Activated T-helper 2 cell treated with anti-CD3 and anti-CD28 coated beads, Interferon-gamma antibody, Interleukin-2, Interleukin-4, amounts not matched to agents 10 μg/mL and 5 μg/mL and 100 μg/mL, durations not matched to agents 14 hours and 24 hours and 36 hours (primary cell): ENCODE measurements around the gene CHD2. TPM values are rescaled to one million over a fixed set of nuclear protein-coding genes. Genes with fewer than 3 reads are reported as not detected.

Source experiments
- DNase-seq: peaks from one replicate; pipeline ENCODE4 v3.0.0; 2021; ENCODE audit warnings: low spot score
- H3K27ac Mint-ChIP-seq: one replicate; pipeline ENCODE4 v1.8.0; 2021; ENCODE audit warnings: mixed read lengths
- H3K27me3 Mint-ChIP-seq: one replicate; pipeline ENCODE4 v1.8.0; 2021; ENCODE audit warnings: low read depth, mixed read lengths
- H3K36me3 Mint-ChIP-seq: one replicate; pipeline ENCODE4 v1.8.0; 2021; ENCODE audit warnings: low read depth, mixed read lengths
- H3K4me1 Mint-ChIP-seq: one replicate; pipeline ENCODE4 v1.8.0; 2021; ENCODE audit warnings: low read depth, mixed read lengths
- H3K4me3 Mint-ChIP-seq: one replicate; pipeline ENCODE4 v1.8.0; 2021; ENCODE audit warnings: low read depth, mild to moderate bottlenecking, moderate library complexity, mixed read lengths
- H3K9me3 Mint-ChIP-seq: one replicate; pipeline ENCODE4 v1.8.0; 2021; ENCODE audit warnings: mixed read lengths
- intact Hi-C: fragments of 100-400 bp; cut with micrococcal nuclease; formaldehyde crosslinking; loops from one replicate; pipeline ENCODE4 v1.15.1; 2023
- total RNA-seq: library from RNA; stranded (reverse); gene quantifications from 2 replicates; pipeline ENCODE4 v1.2.3, GENCODE V29; 2022

The CHD2 gene
- total RNA-seq, 1 donor from 2014 or later: 111 TPM

GRCh38 chr15:93063796-93064690 lies 163.9 kb downstream of the CHD2 start:
- Mint-ChIP-seq H3K36me3 (no peaks in the 10 kb centered on the region), H3K27ac (no peak overlapping the region), H3K4me3 (no peak overlapping the region), H3K4me1 (peaks cover 5% of the 10 kb centered on the region), H3K27me3 (peaks cover 13% of the 10 kb centered on the region), H3K9me3 (no peaks in the 10 kb centered on the region)
- no peak for DNase-seq
- intact Hi-C loops: no loop called here

GRCh38 chr15:93065641-93066045 lies 165.5 kb downstream of the CHD2 start:
- Mint-ChIP-seq H3K36me3 (no peaks in the 10 kb centered on the region), H3K9me3 (no peaks in the 10 kb centered on the region), H3K4me1 (peaks cover 5% of the 10 kb centered on the region), H3K4me3 (no peak overlapping the region), H3K27me3 (peaks cover 19% of the 10 kb centered on the region), H3K27ac (no peak overlapping the region)
- no peak for DNase-seq
- intact Hi-C loops: no loop called here

- H3K4me3 Mint-ChIP-seq: no peak overlapping the region
- H3K9me3 Mint-ChIP-seq: no peaks in the 10 kb centered on the region
- H3K4me1 Mint-ChIP-seq: peaks cover 5% of the 10 kb centered on the region
- no peak for DNase-seq
- intact Hi-C loops: no loop called here
- no peak overlapping the region for H3K27ac Mint-ChIP-seq
- H3K36me3 Mint-ChIP-seq: no peaks in the 10 kb centered on the region
- H3K27me3 Mint-ChIP-seq: peaks cover 25% of the 10 kb centered on the region
Measured at GRCh38 chr15:93066224-93066681, 166.1 kb downstream of the CHD2 start.

- H3K36me3 Mint-ChIP-seq: no peaks in the 10 kb centered on the region
- intact Hi-C loops: no loop called here
- no peak for DNase-seq
- H3K9me3 Mint-ChIP-seq: no peaks in the 10 kb centered on the region
- H3K27me3 Mint-ChIP-seq: peaks cover 33% of the 10 kb centered on the region
- H3K27ac Mint-ChIP-seq: no peak overlapping the region
- no peak overlapping the region for H3K4me3 Mint-ChIP-seq
- peaks cover 4% of the 10 kb centered on the region for H3K4me1 Mint-ChIP-seq
Measured at GRCh38 chr15:93066834-93067648, 166.9 kb downstream of the CHD2 start.

- Mint-ChIP-seq H3K4me1 (peaks cover 6% of the 10 kb centered on the region), H3K27me3 (peaks cover 34% of the 10 kb centered on the region), H3K36me3 (no peaks in the 10 kb centered on the region), H3K4me3 (no peak overlapping the region), H3K9me3 (no peaks in the 10 kb centered on the region), H3K27ac (no peak overlapping the region)
- DNase-seq: no peak
- intact Hi-C loops: no loop called here
Measured at GRCh38 chr15:93067649-93068085, 167.5 kb downstream of the CHD2 start.

GRCh38 chr15:93068581-93069199 lies 168.6 kb downstream of the CHD2 start:
- H3K4me1 Mint-ChIP-seq: peaks cover 8% of the 10 kb centered on the region
- no peak overlapping the region for H3K4me3 Mint-ChIP-seq
- H3K9me3 Mint-ChIP-seq: no peaks in the 10 kb centered on the region
- H3K27ac Mint-ChIP-seq: no peak overlapping the region
- intact Hi-C loops: no loop called here
- DNase-seq: no peak
- no peaks in the 10 kb centered on the region for H3K36me3 Mint-ChIP-seq
- peaks cover 36% of the 10 kb centered on the region for H3K27me3 Mint-ChIP-seq

GRCh38 chr15:93070132-93070531 lies 170.0 kb downstream of the CHD2 start:
- peaks cover 49% of the 10 kb centered on the region for H3K27me3 Mint-ChIP-seq
- no peak overlapping the region for H3K27ac Mint-ChIP-seq
- DNase-seq: no peak
- peaks cover 8% of the 10 kb centered on the region for H3K4me1 Mint-ChIP-seq
- H3K9me3 Mint-ChIP-seq: no peaks in the 10 kb centered on the region
- intact Hi-C loops: no loop called here
- no peak overlapping the region for H3K4me3 Mint-ChIP-seq
- no peaks in the 10 kb centered on the region for H3K36me3 Mint-ChIP-seq

- Mint-ChIP-seq H3K9me3 (no peaks in the 10 kb centered on the region), H3K27me3 (peaks cover 54% of the 10 kb centered on the region)
- intact Hi-C loops: no loop called here
Measured at GRCh38 chr15:93070551-93071296, 170.6 kb downstream of the CHD2 start.

GRCh38 chr15:93071469-93071936 lies 171.4 kb downstream of the CHD2 start:
- H3K27ac Mint-ChIP-seq: no peak overlapping the region
- H3K4me3 Mint-ChIP-seq: no peak overlapping the region
- DNase-seq: no peak
- H3K36me3 Mint-ChIP-seq: no peaks in the 10 kb centered on the region
- H3K27me3 Mint-ChIP-seq: peaks cover 61% of the 10 kb centered on the region
- intact Hi-C loops: no loop called here
- H3K9me3 Mint-ChIP-seq: no peaks in the 10 kb centered on the region
- peaks cover 8% of the 10 kb centered on the region for H3K4me1 Mint-ChIP-seq

More at GRCh38 chr15:93070551-93071296, 170.6 kb downstream of the CHD2 start:
- Mint-ChIP-seq H3K36me3 (no peaks in the 10 kb centered on the region), H3K27ac (no peak overlapping the region), H3K4me3 (no peak overlapping the region), H3K4me1 (peaks cover 8% of the 10 kb centered on the region)
- DNase-seq: no peak

GRCh38 chr15:93072011-93072410 lies 171.9 kb downstream of the CHD2 start:
- no peaks in the 10 kb centered on the region for H3K36me3 Mint-ChIP-seq
- no peak overlapping the region for H3K4me3 Mint-ChIP-seq
- no peaks in the 10 kb centered on the region for H3K9me3 Mint-ChIP-seq
- H3K27me3 Mint-ChIP-seq: peaks cover 63% of the 10 kb centered on the region
- intact Hi-C loops: no loop called here
- DNase-seq: no peak
- H3K4me1 Mint-ChIP-seq: peaks cover 8% of the 10 kb centered on the region
- no peak overlapping the region for H3K27ac Mint-ChIP-seq

- Mint-ChIP-seq H3K27ac (no peak overlapping the region), H3K36me3 (no peaks in the 10 kb centered on the region), H3K27me3 (peaks cover 65% of the 10 kb centered on the region), H3K9me3 (no peaks in the 10 kb centered on the region), H3K4me1 (peaks cover 8% of the 10 kb centered on the region), H3K4me3 (peak overlapping the region; percentile 35)
- DNase-seq: no peak
- intact Hi-C loops: no loop called here
Measured at GRCh38 chr15:93072411-93073394, 172.6 kb downstream of the CHD2 start.
